IMR-90 (cell line): ENCODE results near the gene CAPN2. TPM values are rescaled to one million over a fixed set of nuclear protein-coding genes. Genes with fewer than 3 reads are reported as not detected.
A peak's percentile ranks its signal among the peaks of the same experiment; 100 is the strongest.

ENCODE experiments used
- ATAC-seq: fragments of 200-7000 bp; cut with Tn5 transposase; 2 replicates; pipeline ENCODE4 v1.9.1; 2020; ENCODE audit warnings: low read depth, mild to moderate bottlenecking, moderate library complexity
- BruUV-seq: library from RNA; stranded (reverse); fragments of 400-500 nt; replicated peaks from 2 replicates; lab custom pipeline; 2021; lab: Mats Ljungman, UMichigan
- CTCF ChIA-PET: fragments of 300-600 bp; formaldehyde crosslinking; extraction: SDS; loops from one replicate; lab custom pipeline; 2021; ENCODE audit warnings: antibody characterized with exemption; lab: Yijun Ruan, JAX
- POLR2A ChIA-PET: fragments of 300-600 bp; sonication (Branson Sonifier 250); formaldehyde crosslinking; loops from one replicate; lab custom pipeline; 2022; ENCODE audit warnings: antibody characterized with exemption; ENCODE audit not compliant: unreplicated experiment; lab: Charles Lee
- DNase-seq: peaks from one replicate; pipeline ENCODE4 v3.0.0; 2013
- H2AFZ ChIP-seq: replicated peaks from 2 replicates; pipeline ENCODE3; 2013; ENCODE audit warnings: low read length, mild to moderate bottlenecking; ENCODE audit not compliant: poor library complexity
- H2AK5ac ChIP-seq: 2 replicates; pipeline ENCODE4 v1.6.1; 2013; ENCODE audit warnings: low read depth, low read length, inconsistent platforms
- H2AK9ac ChIP-seq: replicated peaks from 2 replicates; pipeline ENCODE3; 2013; ENCODE audit warnings: mild to moderate bottlenecking, low read depth, low read length, moderate library complexity; ENCODE audit not compliant: poor library complexity
- H2BK120ac ChIP-seq: 2 replicates; pipeline ENCODE4 v1.6.1; 2013; ENCODE audit warnings: low read depth, low read length, inconsistent platforms
- H2BK15ac ChIP-seq: 3 replicates; pipeline ENCODE4 v1.6.1; 2013; ENCODE audit warnings: low read depth, low read length, inconsistent platforms
- H2BK20ac ChIP-seq: 2 replicates; pipeline ENCODE4 v1.6.1; 2013; ENCODE audit warnings: low read depth, mild to moderate bottlenecking, inconsistent platforms, low read length, moderate library complexity
- H2BK5ac ChIP-seq: 2 replicates; pipeline ENCODE4 v1.6.1; 2013; ENCODE audit warnings: mild to moderate bottlenecking, low read depth, low read length, inconsistent platforms; ENCODE audit not compliant: poor library complexity, severe bottlenecking
- H3K14ac ChIP-seq: replicated peaks from 2 replicates; pipeline ENCODE4 v1.6.1; 2013; ENCODE audit warnings: low read depth, low read length, inconsistent platforms
- H3K18ac ChIP-seq: 2 replicates; pipeline ENCODE4 v1.6.1; 2013; ENCODE audit warnings: low read depth, low read length, control low read depth
- H3K23ac ChIP-seq: 2 replicates; pipeline ENCODE4 v1.6.1; 2013; ENCODE audit warnings: low read depth, low read length, inconsistent platforms
- H3K27ac ChIP-seq: 2 replicates; pipeline ENCODE4 v1.5.1; 2013; ENCODE audit warnings: mild to moderate bottlenecking, control low read depth, low read length; ENCODE audit not compliant: insufficient read depth
- H3K27me3 ChIP-seq: 2 replicates; pipeline ENCODE4 v1.6.1; 2013; ENCODE audit warnings: low read length; ENCODE audit not compliant: control insufficient read depth, insufficient read depth
- H3K36me3 ChIP-seq: 2 replicates; pipeline ENCODE4 v1.6.1; 2013; ENCODE audit warnings: low read length, mixed read lengths; ENCODE audit not compliant: control insufficient read depth, insufficient read depth
- H3K4ac ChIP-seq: 2 replicates; pipeline ENCODE4 v1.6.1; 2013; ENCODE audit warnings: low read depth, low read length, inconsistent platforms
- H3K4me1 ChIP-seq: 2 replicates; pipeline ENCODE4 v1.6.1; 2013; ENCODE audit warnings: low read length, mixed read lengths; ENCODE audit not compliant: control insufficient read depth, insufficient read depth
- H3K4me2 ChIP-seq: 2 replicates; pipeline ENCODE4 v1.6.1; 2013; ENCODE audit warnings: low read depth, mild to moderate bottlenecking, control low read depth, low read length, moderate library complexity
- H3K4me3 ChIP-seq: 2 replicates; pipeline ENCODE4 v1.5.1; 2013; ENCODE audit warnings: low read depth, mild to moderate bottlenecking, control low read depth, low read length, moderate library complexity; ENCODE audit not compliant: insufficient read depth
- H3K56ac ChIP-seq: 2 replicates; pipeline ENCODE4 v1.6.1; 2013; ENCODE audit warnings: low read length, inconsistent platforms; ENCODE audit not compliant: insufficient read depth; ENCODE audit errors: extremely low read depth
- H3K79me1 ChIP-seq, 2 experiments: 2 replicates each; pipeline ENCODE4 v1.6.1; 2013; ENCODE audit warnings: low read length in 2 of 2, inconsistent platforms in 1 of 2, low read depth in 1 of 2
- H3K9ac ChIP-seq: 2 replicates; pipeline ENCODE4 v1.6.1; 2013; ENCODE audit warnings: low read depth, low read length, control low read depth
- H3K9me1 ChIP-seq: 2 replicates; pipeline ENCODE4 v1.6.1; 2013; ENCODE audit warnings: low read length, inconsistent platforms; ENCODE audit not compliant: insufficient read depth
- H3K9me3 ChIP-seq: 2 replicates; pipeline ENCODE4 v1.6.1; 2013; ENCODE audit warnings: low read length; ENCODE audit not compliant: control insufficient read depth, insufficient read depth
- H4K20me1 ChIP-seq: 2 replicates; pipeline ENCODE4 v1.6.1; 2013; ENCODE audit warnings: low read length, inconsistent platforms; ENCODE audit not compliant: insufficient read depth
- H4K5ac ChIP-seq: 2 replicates; pipeline ENCODE4 v1.6.1; 2013; ENCODE audit warnings: mild to moderate bottlenecking, low read depth, low read length, control low read depth
- H4K8ac ChIP-seq, 2 experiments: 2 replicates each; pipeline ENCODE4 v1.6.1; 2013; ENCODE audit warnings: low read depth in 2 of 2, low read length in 2 of 2, control low read depth in 1 of 2, inconsistent platforms in 1 of 2
- H4K91ac ChIP-seq: 2 replicates; pipeline ENCODE4 v1.6.1; 2013; ENCODE audit warnings: low read depth, low read length, inconsistent platforms; ENCODE audit not compliant: insufficient read depth
- BHLHE40 ChIP-seq: fragments of 150-350 bp; IDR thresholded peaks from 2 replicates; pipeline ENCODE4 v1.6.1; 2016; ENCODE audit warnings: mild to moderate bottlenecking, low read depth, low read length
- CEBPB ChIP-seq: IDR thresholded peaks from 2 replicates; pipeline ENCODE4 v1.6.1; 2012; ENCODE audit warnings: low read depth, low read length, improper control_type of control experiment
- CHD1 ChIP-seq: IDR thresholded peaks from 2 replicates; pipeline ENCODE4 v1.6.1; 2012; ENCODE audit warnings: low read depth, low read length, improper control_type of control experiment
- ELK1 ChIP-seq: fragments of 150-350 bp; IDR thresholded peaks from 2 replicates; pipeline ENCODE4 v1.6.1; 2016; ENCODE audit warnings: low read depth, mild to moderate bottlenecking, low read length, moderate library complexity, borderline replicate concordance
- FOS ChIP-seq: fragments of 150-350 bp; IDR thresholded peaks from 2 replicates; pipeline ENCODE4 v1.6.1; 2016; ENCODE audit warnings: low read depth, low read length
- MAFK ChIP-seq: IDR thresholded peaks from 2 replicates; pipeline ENCODE4 v1.6.1; 2012; ENCODE audit warnings: low read depth, low read length, improper control_type of control experiment
- MAZ ChIP-seq: IDR thresholded peaks from 2 replicates; pipeline ENCODE4 v1.6.1; 2012; ENCODE audit warnings: low read depth, mild to moderate bottlenecking, low read length, improper control_type of control experiment, moderate library complexity, borderline replicate concordance
- MXI1 ChIP-seq: IDR thresholded peaks from 2 replicates; pipeline ENCODE4 v1.6.1; 2012; ENCODE audit warnings: low read depth, mild to moderate bottlenecking, low read length, moderate library complexity, borderline replicate concordance
- NFE2L2 ChIP-seq: fragments of 150-350 bp; IDR thresholded peaks from 2 replicates; pipeline ENCODE4 v1.6.1; 2016; ENCODE audit warnings: low read depth, mild to moderate bottlenecking, low read length
- POLR2A ChIP-seq: IDR thresholded peaks from 2 replicates; pipeline ENCODE4 v1.6.1; 2012; ENCODE audit warnings: mild to moderate bottlenecking, low read depth, low read length
- RAD21 ChIP-seq: IDR thresholded peaks from 2 replicates; pipeline ENCODE4 v1.6.1; 2012; ENCODE audit warnings: low read length, improper control_type of control experiment
- RCOR1 ChIP-seq: IDR thresholded peaks from 2 replicates; pipeline ENCODE4 v1.6.1; 2012; ENCODE audit warnings: mild to moderate bottlenecking, low read length, improper control_type of control experiment; ENCODE audit not compliant: insufficient replicate concordance
- RFX5 ChIP-seq: IDR thresholded peaks from 2 replicates; pipeline ENCODE4 v1.8.0; 2012; ENCODE audit warnings: low read depth, mild to moderate bottlenecking, low read length, moderate library complexity
- SMC3 ChIP-seq: fragments of 150-350 bp; IDR thresholded peaks from 2 replicates; pipeline ENCODE4 v1.6.1; 2016; ENCODE audit warnings: low read depth, mild to moderate bottlenecking, antibody characterized with exemption, low read length, moderate library complexity
- WGBS, 2 experiments: methylation state at CpG; one replicate each; pipeline versions ENCODE4 v1.1.5 to v1.1.7; 2013; ENCODE audit warnings: missing lambda C conversion rate in 2 of 2; ENCODE audit not compliant: insufficient read length in 1 of 2; ENCODE audit errors: extremely low coverage in 2 of 2; 5-methylcytosine and 5-hydroxymethylcytosine counted together
- dilution Hi-C: fragments of 300-500 bp; cut with HindIII; formaldehyde crosslinking; loops from one replicate; pipeline ENCODE4 v1.14.3; 2018; ENCODE audit warnings: low sequenced_read_pairs; ENCODE audit not compliant: unreplicated experiment
- in situ Hi-C: fragments of 300-500 bp; cut with MboI; formaldehyde crosslinking; loops from 3 replicates; pipeline ENCODE4 v1.14.3; 2019; ENCODE audit warnings: low sequenced_read_pairs, inconsistent platforms, mixed read lengths
- intact Hi-C: fragments of 100-400 bp; cut with micrococcal nuclease; formaldehyde crosslinking; loops from 2 replicates; pipeline ENCODE4 v1.10.0; 2022
- polyA plus RNA-seq, 3 experiments: library from polyadenylated mRNA; depleted of rRNA; stranded (reverse); fragments of >200 nt; gene quantifications; 2 replicates each; pipeline ENCODE4 v1.2.3, GENCODE V29; 2012; ENCODE audit warnings: low replicate concordance in 1 of 3
- total RNA-seq: library from RNA; depleted of rRNA; stranded (reverse); fragments of >200 nt; gene quantifications from 2 replicates; pipeline ENCODE4 v1.2.3, GENCODE V29; 2012
- TF ChIP-seq, protein P1 (sequence below): conservative IDR thresholded peaks from 2 replicates; pipeline ENCODE4 v1.5.1; 2012; ENCODE audit warnings: mild to moderate bottlenecking, low read depth, low read length, improper control_type of control experiment
- TF ChIP-seq, protein P2 (sequence below): fragments of 150-350 bp; IDR thresholded peaks from 2 replicates; pipeline ENCODE4 v1.6.1; 2017; ENCODE audit warnings: mild to moderate bottlenecking, antibody characterized with exemption, low read length, low read depth

CAPN2 gene
- total and polyA plus RNA-seq, 2 of the 4 experiments (the other 2 are of a cell fraction): 339 to 430 TPM

DNA sequence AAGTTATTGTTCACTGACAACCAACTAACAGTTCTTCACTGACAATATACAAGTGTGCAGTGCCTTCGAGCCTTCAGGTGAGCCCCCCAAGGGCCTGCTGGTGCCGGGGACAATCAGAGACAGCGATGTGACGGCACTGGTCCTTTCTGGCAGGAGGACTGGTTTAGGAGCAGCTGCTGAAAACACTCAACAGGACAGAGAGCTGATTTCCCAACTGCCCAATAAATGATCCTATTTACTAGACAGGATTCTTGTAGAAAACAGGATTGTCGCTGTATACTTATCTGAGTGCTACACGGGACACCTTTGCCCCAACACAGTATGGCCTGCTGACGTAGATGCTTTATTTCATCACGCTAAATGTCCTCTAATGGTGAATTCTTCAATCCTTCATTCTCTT, 68.0 kb downstream of the CAPN2 start:
- Histone ChIP-seq H3K27ac (no peak overlapping the region), H2AK9ac (no peak overlapping the region), H2BK5ac (no peak overlapping the region), H3K18ac (no peak overlapping the region), H2AFZ (no peak overlapping the region), H3K79me1 (peaks cover 10 to 36% of the 10 kb centered on the region in 2 experiments), H3K9me3 (no peaks in the 10 kb centered on the region), H3K4ac (no peak overlapping the region), H3K4me3 (no peak overlapping the region), H3K27me3 (no peaks in the 10 kb centered on the region), H2BK120ac (no peak overlapping the region), H3K36me3 (peaks cover 46% of the 10 kb centered on the region), H3K4me2 (no peak overlapping the region), H4K8ac (no peak overlapping the region), H3K23ac (no peak overlapping the region), H3K4me1 (peaks cover 6% of the 10 kb centered on the region; the same call in 1 of the 2 replicates), H3K14ac (no peak overlapping the region), H2BK20ac (no peak overlapping the region), H3K9me1 (peaks cover 5% of the 10 kb centered on the region), H4K20me1 (peaks cover 3% of the 10 kb centered on the region; the same call in 1 of the 2 replicates), H3K56ac (no peak overlapping the region), H2AK5ac (no peak overlapping the region), H4K5ac (no peak overlapping the region), H2BK15ac (no peak overlapping the region), H3K9ac (no peak overlapping the region), H4K91ac (no peak overlapping the region)
- BruUV-seq: TSS peak; percentile 84
- ATAC-seq (no peak), DNase-seq (no peak)
- ChIA-PET CTCF (interaction anchor here (1.0 to 1.3 kb wide), 2 partner anchors 9 to 10 kb away, joined by 3 to 5 read pairs; no protein-coding TSS in a partner anchor), POLR2A (interaction anchor here (0.6 kb wide), 1 partner anchor 291 kb away, joined by 6 read pairs; no protein-coding TSS in a partner anchor)
- in situ Hi-C loops: no loop called here
- WGBS, 2 experiments: 94% methylated on average over 4 of the region's 8 CpGs; no CpG with 5 or more reads in 1 of the 2 experiments
- TF ChIP-seq NFE2L2 (no peak), RFX5 (no peak), BHLHE40 (no peak), CEBPB (no peak), MXI1 (no peak), MAZ (no peak), RAD21 (no peak), FOS (no peak), MAFK (no peak), SMC3 (no peak), ELK1 (no peak), POLR2A (no peak), CHD1 (no peak), RCOR1 (no peak)
- TF ChIP-seq, protein P1, sequence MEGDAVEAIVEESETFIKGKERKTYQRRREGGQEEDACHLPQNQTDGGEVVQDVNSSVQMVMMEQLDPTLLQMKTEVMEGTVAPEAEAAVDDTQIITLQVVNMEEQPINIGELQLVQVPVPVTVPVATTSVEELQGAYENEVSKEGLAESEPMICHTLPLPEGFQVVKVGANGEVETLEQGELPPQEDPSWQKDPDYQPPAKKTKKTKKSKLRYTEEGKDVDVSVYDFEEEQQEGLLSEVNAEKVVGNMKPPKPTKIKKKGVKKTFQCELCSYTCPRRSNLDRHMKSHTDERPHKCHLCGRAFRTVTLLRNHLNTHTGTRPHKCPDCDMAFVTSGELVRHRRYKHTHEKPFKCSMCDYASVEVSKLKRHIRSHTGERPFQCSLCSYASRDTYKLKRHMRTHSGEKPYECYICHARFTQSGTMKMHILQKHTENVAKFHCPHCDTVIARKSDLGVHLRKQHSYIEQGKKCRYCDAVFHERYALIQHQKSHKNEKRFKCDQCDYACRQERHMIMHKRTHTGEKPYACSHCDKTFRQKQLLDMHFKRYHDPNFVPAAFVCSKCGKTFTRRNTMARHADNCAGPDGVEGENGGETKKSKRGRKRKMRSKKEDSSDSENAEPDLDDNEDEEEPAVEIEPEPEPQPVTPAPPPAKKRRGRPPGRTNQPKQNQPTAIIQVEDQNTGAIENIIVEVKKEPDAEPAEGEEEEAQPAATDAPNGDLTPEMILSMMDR: no peak
- TF ChIP-seq, protein P2, sequence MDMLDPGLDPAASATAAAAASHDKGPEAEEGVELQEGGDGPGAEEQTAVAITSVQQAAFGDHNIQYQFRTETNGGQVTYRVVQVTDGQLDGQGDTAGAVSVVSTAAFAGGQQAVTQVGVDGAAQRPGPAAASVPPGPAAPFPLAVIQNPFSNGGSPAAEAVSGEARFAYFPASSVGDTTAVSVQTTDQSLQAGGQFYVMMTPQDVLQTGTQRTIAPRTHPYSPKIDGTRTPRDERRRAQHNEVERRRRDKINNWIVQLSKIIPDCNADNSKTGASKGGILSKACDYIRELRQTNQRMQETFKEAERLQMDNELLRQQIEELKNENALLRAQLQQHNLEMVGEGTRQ: no peak
- intact Hi-C loops: no loop called here
- dilution Hi-C loops: no loop called here
